K562 (cell line): Measurements from ENCODE around the gene CCDC78. TPM values are rescaled to one million over a fixed set of nuclear protein-coding genes. Genes with fewer than 3 reads are reported as not detected.

Experiments used
- CBFA2T3 ChIP-seq: fragments of 450-650 bp; IDR thresholded peaks from 2 replicates; pipeline ENCODE4 v1.6.1; 2017
- CSDE1 ChIP-seq, 2 experiments: fragments of 450-650 bp; IDR thresholded peaks; 2 replicates each; pipeline ENCODE4 v1.6.1; 2016; ENCODE audit warnings: mild to moderate bottlenecking in 1 of 2
- FOSL1 ChIP-seq: fragments of 200-800 bp; sonication (Bioruptor generic); conservative IDR thresholded peaks from 2 replicates; pipeline ENCODE4 v1.6.1; 2016; ENCODE audit warnings: missing genetic modification characterization, missing compliant biosample characterization
- HCFC1 ChIP-seq: IDR thresholded peaks from 2 replicates; pipeline ENCODE4 v1.6.1; 2012; ENCODE audit warnings: low read depth, low read length, improper control_type of control experiment
- IFI16 ChIP-seq: fragments of 250-450 bp; sonication (Bioruptor Pico); IDR thresholded peaks from 2 replicates; pipeline ENCODE4 v2.1.2; 2022; ENCODE audit warnings: mild to moderate bottlenecking, inconsistent platforms
- MIER1 ChIP-seq: fragments of 450-650 bp; IDR thresholded peaks from 2 replicates; pipeline ENCODE4 v1.6.1; 2016; ENCODE audit warnings: antibody characterized with exemption, mild to moderate bottlenecking, low read depth
- PHF21A ChIP-seq: fragments of 450-650 bp; IDR thresholded peaks from 2 replicates; pipeline ENCODE4 v1.6.1; 2017; ENCODE audit warnings: low read depth, borderline replicate concordance
- POLR3A ChIP-seq: IDR thresholded peaks from 2 replicates; pipeline ENCODE4 v1.6.1; 2011; ENCODE audit warnings: borderline replicate concordance, mild to moderate bottlenecking, moderate library complexity; ENCODE audit not compliant: insufficient read length, insufficient read depth; ENCODE audit errors: extremely low read depth
- SFPQ ChIP-seq: fragments of 200-400 bp; formaldehyde crosslinking; IDR thresholded peaks from 2 replicates; pipeline ENCODE4 v1.6.1; 2017; ENCODE audit warnings: mild to moderate bottlenecking, low read depth, low read length, moderate library complexity
- SMARCE1 ChIP-seq: fragments of 450-650 bp; IDR thresholded peaks from 2 replicates; pipeline ENCODE4 v1.7.1; 2016; ENCODE audit warnings: mild to moderate bottlenecking
- TAF7 ChIP-seq: fragments of 450-650 bp; IDR thresholded peaks from 2 replicates; pipeline ENCODE4 v1.6.1; 2016; ENCODE audit warnings: missing genetic modification characterization, missing compliant biosample characterization
- ZBTB2 ChIP-seq: fragments of 450-650 bp; IDR thresholded peaks from 2 replicates; pipeline ENCODE4 v1.6.1; 2016; ENCODE audit warnings: antibody characterized with exemption
- ZNF431 ChIP-seq: sonication (generic); formaldehyde crosslinking; IDR thresholded peaks from 2 replicates; pipeline ENCODE4 v1.8.0; 2022; ENCODE audit warnings: mild to moderate bottlenecking, missing genetic modification reagents
- ZNF444 ChIP-seq: fragments of 250-450 bp; sonication (Bioruptor Pico); IDR thresholded peaks from 2 replicates; pipeline ENCODE4 v1.4.0; 2020; ENCODE audit warnings: mild to moderate bottlenecking, moderate library complexity
- ZNF76 ChIP-seq: fragments of 250-450 bp; sonication (Bioruptor Pico); IDR thresholded peaks from 2 replicates; pipeline ENCODE4 v1.4.0; 2020; ENCODE audit warnings: mild to moderate bottlenecking, moderate library complexity, borderline replicate concordance
- polyA plus RNA-seq, 8 experiments: library from polyadenylated mRNA; depleted of rRNA in 4 of 8; stranded (reverse) in 5 of 8; unstranded in 3 of 8; fragments of >200 nt; fragmentation: Nextera tagmentation in 2 of 8; fragmentation: Illumina TruSeq in 1 of 8; extraction: Ambion mirVana in 2 of 8; extraction: Trizol in 1 of 8; gene quantifications; 2 replicates each; pipeline versions ENCODE4 v1.2.1 to v1.2.3, GENCODE V29; 2011 to 2014; ENCODE audit warnings: inconsistent platforms in 1 of 8, missing spikeins in 1 of 8
- total RNA-seq, 7 experiments: library from RNA; depleted of rRNA in 6 of 7; stranded (reverse); fragments of >200 nt in 6 of 7; fragmentation: Illumina TruSeq in 2 of 7; extraction: Trizol in 2 of 7; gene quantifications; 2 replicates each; pipeline versions ENCODE4 v1.2.1 to v1.2.3, GENCODE V29; 2011 to 2021; ENCODE audit warnings: low replicate concordance in 1 of 7
- TF ChIP-seq, protein P1 (sequence below): fragments of 250-450 bp; sonication (Bioruptor Pico); IDR thresholded peaks from 2 replicates; pipeline ENCODE4 v1.4.0; 2020
- TF ChIP-seq, protein P2 (sequence below): sonication (generic); formaldehyde crosslinking; IDR thresholded peaks from 2 replicates; pipeline ENCODE4 v1.8.1; 2023; ENCODE audit warnings: mild to moderate bottlenecking, missing genetic modification reagents
- TF ChIP-seq, protein P3 (sequence below): fragments of 250-450 bp; sonication (Bioruptor Pico); IDR thresholded peaks from 2 replicates; pipeline ENCODE4 v1.6.1; 2021; ENCODE audit warnings: mild to moderate bottlenecking
- TF ChIP-seq, protein P4 (sequence below): fragments of 250-450 bp; sonication (Bioruptor Pico); IDR thresholded peaks from 2 replicates; pipeline ENCODE4 v1.5.0; 2021

The CCDC78 gene
- total and polyA plus RNA-seq, 9 of the 15 experiments (the other 6 are each of a cell fraction or from before 2014, with no cell fraction given): 0.24 to 17.7 (median 2.9) TPM

GRCh38 chr16:728131-728889, 2.1 kb upstream of the CCDC78 start (continued):
- TF ChIP-seq, protein P1, sequence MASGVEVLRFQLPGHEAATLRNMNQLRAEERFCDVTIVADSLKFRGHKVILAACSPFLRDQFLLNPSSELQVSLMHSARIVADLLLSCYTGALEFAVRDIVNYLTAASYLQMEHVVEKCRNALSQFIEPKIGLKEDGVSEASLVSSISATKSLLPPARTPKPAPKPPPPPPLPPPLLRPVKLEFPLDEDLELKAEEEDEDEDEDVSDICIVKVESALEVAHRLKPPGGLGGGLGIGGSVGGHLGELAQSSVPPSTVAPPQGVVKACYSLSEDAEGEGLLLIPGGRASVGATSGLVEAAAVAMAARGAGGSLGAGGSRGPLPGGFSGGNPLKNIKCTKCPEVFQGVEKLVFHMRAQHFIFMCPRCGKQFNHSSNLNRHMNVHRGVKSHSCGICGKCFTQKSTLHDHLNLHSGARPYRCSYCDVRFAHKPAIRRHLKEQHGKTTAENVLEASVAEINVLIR (CRISPR knock-in tag): no peak
- no peak for TF ChIP-seq CSDE1 (IDR thresholded peaks at IDR 0.05)
- TF ChIP-seq ZNF76 (CRISPR knock-in tag): no peak
- no peak for TF ChIP-seq MIER1
- TF ChIP-seq SMARCE1: no peak
- no peak for TF ChIP-seq SFPQ
- TF ChIP-seq, protein P2, sequence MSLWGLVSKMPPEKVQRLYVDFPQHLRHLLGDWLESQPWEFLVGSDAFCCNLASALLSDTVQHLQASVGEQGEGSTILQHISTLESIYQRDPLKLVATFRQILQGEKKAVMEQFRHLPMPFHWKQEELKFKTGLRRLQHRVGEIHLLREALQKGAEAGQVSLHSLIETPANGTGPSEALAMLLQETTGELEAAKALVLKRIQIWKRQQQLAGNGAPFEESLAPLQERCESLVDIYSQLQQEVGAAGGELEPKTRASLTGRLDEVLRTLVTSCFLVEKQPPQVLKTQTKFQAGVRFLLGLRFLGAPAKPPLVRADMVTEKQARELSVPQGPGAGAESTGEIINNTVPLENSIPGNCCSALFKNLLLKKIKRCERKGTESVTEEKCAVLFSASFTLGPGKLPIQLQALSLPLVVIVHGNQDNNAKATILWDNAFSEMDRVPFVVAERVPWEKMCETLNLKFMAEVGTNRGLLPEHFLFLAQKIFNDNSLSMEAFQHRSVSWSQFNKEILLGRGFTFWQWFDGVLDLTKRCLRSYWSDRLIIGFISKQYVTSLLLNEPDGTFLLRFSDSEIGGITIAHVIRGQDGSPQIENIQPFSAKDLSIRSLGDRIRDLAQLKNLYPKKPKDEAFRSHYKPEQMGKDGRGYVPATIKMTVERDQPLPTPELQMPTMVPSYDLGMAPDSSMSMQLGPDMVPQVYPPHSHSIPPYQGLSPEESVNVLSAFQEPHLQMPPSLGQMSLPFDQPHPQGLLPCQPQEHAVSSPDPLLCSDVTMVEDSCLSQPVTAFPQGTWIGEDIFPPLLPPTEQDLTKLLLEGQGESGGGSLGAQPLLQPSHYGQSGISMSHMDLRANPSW (CRISPR knock-in tag): no peak
- TF ChIP-seq CBFA2T3: no peak
- TF ChIP-seq TAF7 (tag): no peak
- TF ChIP-seq PHF21A: no peak
- no peak for TF ChIP-seq HCFC1
- 0 out of 2 replicates have a peak, but pooled peaks have one; percentile 32 for TF ChIP-seq ZBTB2
- TF ChIP-seq ZNF431 (CRISPR knock-in tag): peak; percentile 59; the same call in 1 of the 2 replicates
- no peak for TF ChIP-seq IFI16 (CRISPR knock-in tag)
- TF ChIP-seq, protein P3, sequence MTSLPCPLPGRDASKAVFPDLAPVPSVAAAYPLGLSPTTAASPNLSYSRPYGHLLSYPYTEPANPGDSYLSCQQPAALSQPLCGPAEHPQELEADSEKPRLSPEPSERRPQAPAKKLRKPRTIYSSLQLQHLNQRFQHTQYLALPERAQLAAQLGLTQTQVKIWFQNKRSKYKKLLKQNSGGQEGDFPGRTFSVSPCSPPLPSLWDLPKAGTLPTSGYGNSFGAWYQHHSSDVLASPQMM (CRISPR knock-in tag): no peak
- TF ChIP-seq, protein P4, sequence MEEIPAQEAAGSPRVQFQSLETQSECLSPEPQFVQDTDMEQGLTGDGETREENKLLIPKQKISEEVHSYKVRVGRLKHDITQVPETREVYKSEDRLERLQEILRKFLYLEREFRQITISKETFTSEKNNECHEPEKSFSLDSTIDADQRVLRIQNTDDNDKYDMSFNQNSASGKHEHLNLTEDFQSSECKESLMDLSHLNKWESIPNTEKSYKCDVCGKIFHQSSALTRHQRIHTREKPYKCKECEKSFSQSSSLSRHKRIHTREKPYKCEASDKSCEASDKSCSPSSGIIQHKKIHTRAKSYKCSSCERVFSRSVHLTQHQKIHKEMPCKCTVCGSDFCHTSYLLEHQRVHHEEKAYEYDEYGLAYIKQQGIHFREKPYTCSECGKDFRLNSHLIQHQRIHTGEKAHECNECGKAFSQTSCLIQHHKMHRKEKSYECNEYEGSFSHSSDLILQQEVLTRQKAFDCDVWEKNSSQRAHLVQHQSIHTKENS (CRISPR knock-in tag): no peak
- 0 out of 2 replicates have a peak, but pooled peaks have one; percentile 15 for TF ChIP-seq FOSL1 (tag)
- TF ChIP-seq ZNF444 (CRISPR knock-in tag): no peak
- no peak for TF ChIP-seq POLR3A
